Activated CD4-positive, alpha-beta T cell treated with anti-CD3 and anti-CD28 coated beads for 48 hours (primary cell): ENCODE data around the gene ADH4.
"Not testable (repeated sequence)": the region's sequence is repeated elsewhere in the genome, so short reads cannot be mapped to it uniquely, and the experiment has no call there.

Experiments used
- DNase-seq: peaks from one replicate; pipeline ENCODE4 v3.0.0-alpha.2; 2020

The ADH4 gene

DNA sequence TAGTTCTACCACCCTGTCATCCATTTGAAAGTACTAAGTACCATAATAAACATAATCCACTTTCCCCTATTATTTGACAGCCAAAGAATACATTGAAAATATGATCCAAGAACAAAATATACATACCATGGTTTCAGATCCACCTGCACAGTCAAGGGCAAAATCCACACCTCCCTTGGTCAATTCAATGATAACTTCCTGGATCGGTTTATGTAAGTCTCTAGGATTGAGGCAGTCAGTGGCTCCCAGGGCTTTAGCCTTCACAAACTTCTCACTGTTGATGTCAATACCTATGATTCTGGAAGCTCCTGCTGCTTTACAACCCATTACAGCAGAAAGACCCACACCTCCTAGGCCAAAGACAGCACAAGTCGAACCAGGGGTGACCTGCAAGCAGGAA, 12.7 kb downstream of the ADH4 start:
- DNase-seq: no peak

DNA sequence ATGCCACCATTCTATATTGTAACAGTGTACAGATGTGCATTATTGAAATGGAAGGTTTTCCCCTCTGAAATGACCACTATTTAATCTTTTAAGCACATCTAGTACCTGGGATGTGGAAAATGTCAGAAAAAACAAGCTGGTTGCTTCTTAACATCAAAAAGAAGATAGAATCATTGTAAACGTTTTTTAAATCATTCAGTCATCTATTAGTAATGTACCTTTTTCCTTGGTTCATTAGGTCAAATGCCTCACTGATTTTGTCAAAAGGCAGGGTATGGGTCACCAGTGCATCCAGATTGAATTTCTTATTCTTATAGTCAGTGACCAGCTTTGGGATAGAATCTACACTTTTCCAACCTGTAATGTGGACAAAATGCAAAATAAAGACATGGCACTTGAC, 17.7 kb downstream of the ADH4 start:
- no peak for DNase-seq

- no peak for DNase-seq
Observed at GRCh38 chr4:99121008-99121407, 23.1 kb downstream of the ADH4 start.

- DNase-seq: no peak
Observed at GRCh38 chr4:99120501-99120900, 23.6 kb downstream of the ADH4 start.

DNA sequence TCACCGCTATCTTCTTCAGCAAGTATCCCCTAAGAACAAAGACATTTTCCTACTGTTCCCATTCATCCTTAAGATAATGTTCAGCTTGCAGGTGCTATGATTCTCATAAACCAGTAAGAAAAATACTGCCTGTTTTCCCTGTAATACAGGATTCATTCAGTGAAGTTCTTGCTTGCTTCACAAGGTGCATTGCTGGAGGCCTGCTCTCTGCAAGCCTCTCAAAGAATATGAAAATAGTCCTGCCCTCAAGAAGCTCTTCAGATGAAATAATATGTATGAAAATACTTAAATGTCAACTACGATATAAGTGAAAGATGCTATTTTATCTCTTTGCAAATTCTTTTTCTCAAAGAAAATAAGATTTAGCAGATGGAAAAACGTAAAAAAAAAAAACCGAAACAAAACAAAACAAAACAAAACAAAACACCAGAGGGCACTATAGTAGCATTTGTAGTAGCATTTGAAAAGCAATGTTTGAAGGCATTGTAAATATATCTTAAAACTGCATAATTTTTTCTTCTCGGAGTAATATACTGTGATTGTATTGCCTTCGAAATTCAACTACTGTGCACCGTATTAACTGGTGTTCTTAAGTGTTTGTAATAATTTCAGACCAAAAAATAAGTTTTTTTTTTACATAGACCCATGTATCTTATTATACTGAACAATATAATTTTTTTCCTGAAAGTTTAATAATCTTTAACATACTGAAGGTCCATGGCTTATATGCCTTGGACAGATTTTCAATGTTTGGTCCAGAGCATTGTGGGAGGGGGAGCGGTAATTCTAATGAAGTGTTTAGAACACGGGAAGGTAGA, 26.0 kb downstream of the ADH4 start:
- DNase-seq: no peak

GRCh38 chr4:99117122-99117841, 26.8 kb downstream of the ADH4 start:
- not testable (repeated sequence) for DNase-seq

DNA sequence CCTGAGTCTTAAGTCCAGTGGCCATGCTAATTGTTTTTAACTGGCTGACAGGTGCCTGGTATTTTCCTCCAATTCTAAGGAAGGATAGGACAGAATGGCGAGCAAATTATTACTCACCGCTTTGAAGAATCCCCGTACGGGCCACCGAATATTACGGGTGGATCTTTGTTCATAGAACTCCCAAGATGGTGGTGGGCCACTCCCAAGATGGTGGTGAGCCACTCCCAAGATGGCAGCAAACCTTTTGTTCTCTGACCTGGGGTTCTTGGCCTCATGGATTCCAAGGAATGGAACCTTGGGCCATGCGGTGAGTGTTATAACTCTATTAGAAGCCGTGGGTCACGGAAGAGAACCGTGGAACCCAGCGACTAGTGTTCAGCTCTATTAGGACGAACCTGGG, 34.8 kb downstream of the ADH4 start:
- not testable (repeated sequence) for DNase-seq

GRCh38 chr4:99104153-99104552, 39.9 kb downstream of the ADH4 start:
- DNase-seq: no peak

DNA sequence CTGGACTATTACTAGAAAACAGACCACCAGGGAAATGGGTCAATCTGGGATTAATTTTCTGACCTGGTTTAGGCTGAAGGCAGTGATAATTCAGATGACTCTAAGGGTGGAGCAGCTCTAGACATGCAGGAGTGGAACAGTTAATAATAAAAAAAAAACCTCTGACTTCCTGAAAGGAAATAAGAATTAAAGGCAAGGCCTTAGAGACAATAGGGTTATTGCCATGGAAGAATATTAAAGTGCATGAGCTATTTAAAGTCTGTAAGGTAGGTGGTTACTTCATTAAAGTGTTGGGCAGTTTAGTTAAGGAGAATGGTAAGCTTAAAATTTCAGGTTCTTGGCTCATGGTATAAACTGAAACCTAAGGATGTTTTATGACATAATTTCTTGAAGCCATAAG, 40.9 kb downstream of the ADH4 start:
- DNase-seq: no peak

GRCh38 chr4:99102634-99103033, 41.5 kb downstream of the ADH4 start:
- no peak for DNase-seq

DNA sequence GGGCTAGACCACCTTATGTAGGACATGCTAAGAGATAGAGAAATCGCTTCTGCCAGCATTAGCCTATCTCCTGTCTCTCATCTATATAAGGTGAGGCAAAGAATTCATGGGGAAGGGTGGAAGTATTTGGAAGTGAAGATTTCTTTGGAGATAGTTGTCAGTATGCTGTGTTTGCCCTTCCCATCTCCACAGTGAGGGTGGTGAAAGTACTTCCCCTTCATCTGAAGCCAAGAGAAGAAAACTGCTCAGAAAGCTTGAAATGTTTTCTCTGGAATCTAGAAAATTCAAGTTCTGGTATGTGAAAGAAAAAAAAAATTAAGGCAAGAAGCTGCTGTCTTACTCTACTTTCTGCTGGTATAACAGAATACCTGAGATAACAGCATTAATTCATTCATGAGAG, 43.2 kb downstream of the ADH4 start:
- DNase-seq: no peak

GRCh38 chr4:99099814-99100213, 44.3 kb downstream of the ADH4 start:
- not testable (repeated sequence) for DNase-seq

DNA sequence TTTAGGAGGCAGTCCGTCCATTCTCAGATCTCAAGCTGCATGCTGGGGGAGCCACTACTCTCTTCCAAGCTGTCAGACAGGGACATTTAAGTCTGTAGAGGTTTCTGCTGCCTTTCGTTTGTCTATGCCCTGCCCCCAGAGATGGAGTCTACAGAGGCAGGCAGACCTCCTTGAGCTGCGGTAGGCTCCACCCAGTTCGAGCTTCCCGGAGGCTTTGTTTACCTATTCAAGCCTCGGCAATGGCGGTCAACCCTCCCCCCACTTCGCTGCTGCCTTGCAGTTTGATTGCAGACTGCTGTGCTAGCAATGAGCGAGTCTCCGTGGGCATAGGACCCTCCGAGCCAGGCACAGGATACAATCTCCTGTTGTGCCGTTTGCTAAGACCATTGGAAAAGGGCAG, 44.8 kb downstream of the ADH4 start:
- no peak for DNase-seq

- DNase-seq: not testable (repeated sequence)
Observed at GRCh38 chr4:99091841-99092240, 52.3 kb downstream of the ADH4 start.

- DNase-seq: no peak
Observed at GRCh38 chr4:99091216-99091575, 52.9 kb downstream of the ADH4 start.

DNA sequence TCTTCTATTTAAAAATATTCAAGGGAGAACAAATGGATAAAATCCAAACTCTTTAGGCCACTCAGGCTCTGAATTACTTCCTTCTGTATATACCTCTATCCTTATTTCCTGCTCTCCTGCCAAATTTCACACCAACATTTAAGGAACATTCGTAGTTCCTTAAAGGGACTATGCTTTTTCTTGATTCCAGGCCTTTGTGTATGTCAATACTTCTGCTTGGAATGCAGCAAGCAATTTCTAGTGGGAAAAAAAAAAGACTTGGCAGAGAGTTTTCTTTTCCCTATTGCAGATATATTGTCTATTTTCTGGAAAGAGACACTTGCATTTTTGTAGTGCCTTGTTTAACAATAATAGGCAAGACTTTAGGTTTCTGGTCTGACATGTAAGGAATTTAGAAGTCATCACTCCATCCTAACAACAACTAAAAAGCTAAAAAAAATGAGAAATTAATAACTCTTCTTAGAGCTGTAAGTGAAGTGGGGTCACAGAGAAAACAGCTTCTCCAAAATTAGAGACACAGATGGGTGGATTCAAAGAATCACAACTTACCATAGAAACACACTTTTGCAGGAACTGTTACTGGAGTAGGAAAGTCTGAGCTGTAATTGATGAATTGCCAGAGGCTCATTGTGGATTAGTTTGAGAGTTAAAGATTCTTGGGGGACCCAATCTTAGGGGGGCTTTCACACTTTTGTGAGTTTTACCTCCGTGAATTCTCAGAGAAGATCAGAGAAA, 53.4 kb downstream of the ADH4 start:
- no peak for DNase-seq

- peak; percentile 91 for DNase-seq
Observed at GRCh38 chr4:99088481-99089365, 55.4 kb downstream of the ADH4 start, which contains the start of gene ADH5. Gene ADH5 (minus strand): TSS chr4:99088788. CDS start chr4:99088700, 88 bp downstream.

DNA sequence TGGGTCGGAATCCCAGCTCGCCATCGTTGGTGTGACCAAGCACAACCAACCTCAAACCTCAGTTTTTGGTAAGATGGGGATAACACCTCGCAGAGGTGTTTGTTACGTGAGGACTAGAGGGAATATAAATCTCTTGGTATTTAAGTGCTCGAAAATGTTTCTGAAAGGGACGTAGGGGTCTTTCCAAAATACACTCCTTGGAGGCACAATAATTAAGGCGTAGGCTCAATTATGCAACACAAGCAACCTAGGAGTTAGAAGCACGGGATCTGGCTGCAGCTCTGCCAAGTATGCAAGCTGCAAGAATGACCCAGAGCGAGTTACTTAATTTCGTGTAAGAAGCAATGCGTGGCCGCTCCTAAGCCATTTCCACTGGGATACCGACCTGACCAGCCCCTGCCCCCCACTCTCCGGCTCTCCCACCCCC, 56.1 kb downstream of the ADH4 start:
- DNase-seq: no peak

DNA sequence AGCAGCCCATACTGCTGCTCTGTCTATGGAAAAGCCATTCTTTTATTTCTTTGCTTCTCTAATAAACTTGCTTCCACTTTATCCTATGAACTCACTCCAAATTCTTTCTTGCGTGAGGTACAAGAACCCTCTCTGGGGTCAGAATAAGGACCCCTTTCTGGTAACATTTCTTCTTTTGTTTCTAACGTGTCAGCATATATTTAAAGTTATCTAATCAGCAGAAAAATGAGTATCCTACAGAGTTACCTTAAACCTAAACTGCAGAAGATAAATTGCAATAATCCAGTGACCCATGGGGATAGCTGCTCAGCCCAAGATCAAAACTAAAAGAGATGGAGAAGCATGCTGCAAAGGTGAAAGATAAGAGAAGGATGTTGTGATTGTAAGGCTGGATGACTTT, 59.5 kb downstream of the ADH4 start:
- DNase-seq: no peak

DNA sequence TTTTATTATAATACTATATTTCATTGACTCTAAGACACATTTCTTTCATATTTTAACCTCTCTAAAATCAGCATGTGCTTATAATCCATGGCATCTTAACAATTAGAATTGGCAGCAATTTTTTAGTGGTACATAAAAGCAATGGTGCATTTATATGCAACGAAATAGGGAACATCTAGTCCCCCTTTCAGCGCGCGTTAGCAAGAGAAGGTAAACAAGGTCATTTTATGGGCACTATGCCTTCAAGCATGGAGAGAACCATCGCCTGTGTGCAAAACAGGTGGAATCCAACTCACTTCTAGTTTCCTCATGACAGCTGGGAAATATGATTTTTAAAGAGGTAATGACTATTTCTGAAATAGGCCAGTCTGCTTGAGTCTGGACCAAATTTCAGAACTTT, 61.9 kb downstream of the ADH4 start:
- DNase-seq: no peak

- not testable (repeated sequence) for DNase-seq
Observed at GRCh38 chr4:99080869-99081268, 63.2 kb downstream of the ADH4 start.

- DNase-seq: no peak
Observed at GRCh38 chr4:99079625-99080295, 64.3 kb downstream of the ADH4 start.
